HG02840 (cell line): ENCODE results near the gene DPYD.
A peak's percentile ranks its signal among the peaks of the same experiment; 100 is the strongest.

ENCODE experiments used
- ATAC-seq: cut with Tn5 transposase; IDR thresholded peaks from one replicate; pipeline ENCODE4 v1.9.1; 2021; ENCODE audit warnings: mild to moderate bottlenecking, moderate library complexity, moderate number of reproducible peaks; ENCODE audit not compliant: unreplicated experiment, low FRiP score

Gene DPYD

DNA sequence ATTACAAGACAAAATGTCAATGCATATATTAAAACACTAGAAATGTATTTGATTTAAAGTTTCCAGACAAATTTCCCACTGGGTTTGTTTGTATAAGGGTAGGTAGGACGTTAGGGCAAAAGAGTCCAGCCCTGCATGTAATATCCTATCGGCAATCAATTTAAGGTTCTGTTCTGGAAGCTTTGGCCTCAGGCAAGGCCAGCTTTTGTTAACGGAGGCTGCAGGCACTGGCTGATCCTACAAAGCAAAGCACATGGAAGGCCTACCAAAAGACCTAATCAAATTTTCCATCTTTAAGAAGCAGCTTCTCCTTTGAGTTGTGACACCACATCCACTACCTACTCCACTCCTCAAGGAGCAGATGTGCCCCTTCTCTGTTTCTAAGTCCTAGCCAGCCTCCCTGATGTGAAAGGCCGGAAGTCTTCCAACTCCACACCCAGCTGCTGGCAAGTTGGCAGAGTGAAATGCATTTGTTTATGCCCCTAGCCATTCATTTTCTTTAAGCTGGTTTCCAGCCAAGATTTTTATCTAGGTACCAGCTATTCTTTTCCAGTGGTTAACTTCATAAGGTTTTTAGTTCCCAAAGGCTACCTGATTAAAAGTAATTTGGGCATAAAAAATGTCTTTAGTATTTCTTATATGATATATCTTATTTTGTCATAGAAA lies 746.7 kb downstream of the DPYD start:
- no peak for ATAC-seq

DNA sequence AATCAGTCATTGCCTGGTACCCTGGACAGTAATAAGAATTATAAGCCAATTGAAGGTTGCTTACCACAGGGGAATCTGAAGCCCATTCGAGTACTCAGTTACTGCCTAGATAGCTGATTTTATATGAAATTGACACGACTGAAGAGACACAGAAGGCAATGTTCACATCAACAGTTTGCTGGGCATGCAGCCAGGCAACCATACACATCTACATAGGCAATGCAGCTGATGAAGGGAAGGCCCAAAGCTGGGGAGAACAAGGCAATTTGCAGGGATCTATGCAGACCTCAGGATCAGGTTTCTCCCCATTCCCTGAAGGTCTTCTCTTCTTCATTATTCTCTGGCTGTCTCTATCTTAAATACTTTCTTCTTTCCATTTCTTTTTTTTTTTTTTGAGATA lies 750.5 kb downstream of the DPYD start:
- no peak for ATAC-seq

DNA sequence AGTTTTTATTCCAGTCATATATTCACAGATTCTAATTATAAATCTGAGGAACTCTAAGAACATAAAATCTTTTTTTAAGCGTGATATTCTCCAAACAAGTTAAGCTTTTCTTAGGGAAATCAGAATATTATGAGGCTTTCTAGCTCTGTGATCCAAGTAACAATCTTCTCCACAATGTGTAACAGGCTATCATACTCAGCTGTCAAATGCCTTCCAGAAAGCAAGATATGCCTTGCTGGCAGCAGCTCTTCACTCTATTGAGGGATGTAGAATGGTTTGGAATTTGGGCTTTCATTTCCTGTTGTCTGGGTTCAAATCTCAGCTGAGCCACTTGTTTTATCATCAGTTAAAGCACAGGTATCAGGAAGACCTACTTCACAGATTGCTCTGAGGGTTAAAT lies 752.8 kb downstream of the DPYD start:
- no peak for ATAC-seq

DNA sequence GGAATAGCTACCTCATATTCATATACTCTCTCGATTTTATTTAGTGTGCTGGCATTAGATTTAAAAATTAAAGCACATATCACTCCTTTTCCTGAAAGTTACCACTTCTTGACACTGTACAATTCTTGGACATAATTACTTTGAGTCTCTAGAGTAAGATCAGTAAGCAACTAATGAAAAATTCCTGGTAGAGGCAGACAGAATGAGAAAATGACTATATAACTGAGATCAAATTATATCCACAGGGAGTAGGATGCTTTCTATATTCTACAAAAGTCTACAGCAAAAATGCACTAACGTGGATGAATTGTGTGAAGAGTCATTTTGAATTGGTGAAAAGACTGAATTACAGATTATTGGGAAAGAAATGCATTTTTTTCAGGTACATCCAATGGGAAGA lies 753.6 kb downstream of the DPYD start:
- no peak for ATAC-seq

DNA sequence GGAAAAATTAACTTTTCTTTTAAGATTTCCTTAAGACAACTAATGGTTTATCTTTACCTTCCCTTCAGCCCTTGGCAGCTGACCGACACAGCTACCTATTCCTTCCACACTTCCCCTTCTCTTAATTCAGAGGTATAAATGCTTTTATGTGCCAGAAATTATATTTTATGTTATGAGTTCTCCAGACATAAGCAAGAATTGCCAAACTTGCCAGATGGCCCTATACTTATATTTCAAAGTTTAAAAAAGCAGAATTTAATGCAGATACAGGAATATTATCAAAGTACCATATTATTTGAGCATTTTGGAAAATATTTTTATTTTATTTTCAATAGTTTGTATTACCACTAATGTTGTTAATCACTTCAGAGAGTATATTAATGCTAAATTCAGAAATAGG lies 754.2 kb downstream of the DPYD start:
- ATAC-seq = no peak

DNA sequence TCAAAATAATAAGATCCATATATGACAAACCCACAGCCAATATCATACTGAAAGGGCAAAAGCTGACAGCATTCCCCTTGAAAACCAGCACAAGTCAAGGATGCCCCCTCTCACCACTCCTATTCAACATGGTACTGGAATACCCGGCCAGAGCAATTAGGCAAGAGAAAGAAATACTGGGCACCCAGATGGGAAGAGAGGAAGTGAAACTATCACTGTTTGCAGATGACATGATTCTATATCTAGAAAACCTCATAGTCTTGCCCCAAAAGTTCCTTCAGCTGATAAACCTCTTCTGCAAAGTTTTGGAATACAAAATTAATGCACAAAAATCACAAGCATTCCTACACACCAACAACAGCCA lies 756.6 kb downstream of the DPYD start:
- no peak for ATAC-seq

DNA sequence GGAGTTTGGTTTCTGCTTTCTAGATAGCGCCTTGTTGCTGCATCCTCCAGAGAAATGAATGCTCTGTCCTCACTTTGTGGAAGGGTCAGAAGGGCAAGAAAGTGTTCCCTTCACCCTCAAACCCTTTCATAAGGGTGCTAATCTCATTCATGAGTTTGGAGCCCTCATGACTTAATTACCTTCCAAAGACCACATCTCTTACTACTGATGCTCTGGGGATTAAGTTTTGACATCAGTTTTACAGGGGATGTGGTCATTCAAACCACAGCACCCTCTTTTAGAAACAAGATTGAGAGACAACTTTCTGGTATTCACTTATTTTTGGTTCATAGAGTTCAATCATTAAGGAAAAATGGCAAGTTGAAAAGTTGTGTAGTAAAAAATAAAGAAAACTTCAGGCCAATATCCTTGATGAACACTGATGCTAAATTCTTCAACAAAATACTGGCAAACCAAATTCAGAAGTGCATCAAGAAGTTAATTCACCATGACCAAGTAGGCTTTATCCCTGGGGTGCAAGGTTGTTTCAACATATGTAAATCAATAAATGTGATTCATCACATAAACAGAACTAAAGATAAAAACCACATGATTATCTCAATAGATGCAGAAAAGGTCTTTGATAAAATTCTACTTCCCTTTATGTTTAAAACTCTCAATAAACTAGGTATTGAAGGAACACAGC lies 757.1 kb downstream of the DPYD start:
- no peak for ATAC-seq

DNA sequence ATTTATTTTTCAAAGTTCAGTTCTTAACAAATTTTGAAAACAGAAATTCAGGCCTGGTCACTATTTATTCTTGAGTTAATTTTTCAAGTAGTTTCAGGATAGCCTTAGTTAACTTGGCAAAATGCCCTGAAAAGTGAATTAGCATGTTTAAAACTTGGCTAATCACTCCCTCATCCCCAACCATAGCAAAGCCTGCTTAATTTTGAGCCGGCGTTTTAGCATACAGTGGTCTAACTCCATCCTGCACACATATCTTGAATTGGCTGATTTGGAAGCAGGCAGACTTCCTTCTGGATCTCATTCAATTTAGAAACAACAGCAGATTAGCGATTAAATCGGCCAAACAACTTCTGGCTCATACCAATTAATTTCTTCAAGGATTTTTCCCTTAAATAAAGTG lies 760.0 kb downstream of the DPYD start:
- ATAC-seq = no peak

DNA sequence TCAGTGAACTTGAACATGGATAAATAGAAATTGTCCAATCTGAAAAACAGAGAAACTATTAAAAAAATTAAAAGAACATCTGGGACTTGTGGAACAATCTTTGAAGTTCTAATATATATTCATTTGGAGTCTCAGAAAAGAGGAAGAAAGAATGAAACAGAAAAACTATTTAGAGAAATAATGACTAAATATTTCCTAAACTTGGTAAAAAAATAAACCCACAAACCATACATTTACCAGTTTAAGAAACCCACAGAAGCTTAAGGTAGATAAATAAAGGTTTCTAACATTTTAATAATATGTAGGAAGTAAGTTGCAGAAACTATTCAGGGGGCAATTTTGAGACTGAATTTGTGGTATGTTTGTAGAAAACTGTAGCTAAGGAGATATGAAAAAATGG lies 761.5 kb downstream of the DPYD start:
- ATAC-seq = no peak

DNA sequence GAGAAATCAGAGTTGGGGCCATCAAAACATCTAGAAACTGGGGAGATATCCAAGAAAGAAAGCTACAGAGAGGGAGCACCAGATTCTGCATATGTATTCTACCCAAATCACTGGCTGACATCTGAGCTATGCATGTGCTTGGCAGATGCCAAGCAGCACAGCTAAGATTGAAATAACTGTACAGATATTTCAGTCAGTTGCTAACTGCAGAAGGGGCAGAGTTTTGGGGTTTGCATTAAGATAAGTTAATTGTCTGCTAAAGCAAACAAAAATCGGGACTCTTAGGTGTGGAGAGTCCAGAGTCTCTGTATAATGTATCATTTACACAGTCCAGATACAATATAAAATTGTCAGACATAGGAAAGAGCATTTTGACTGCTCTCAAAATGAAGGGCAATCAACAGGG lies 762.1 kb downstream of the DPYD start:
- ATAC-seq = no peak

DNA sequence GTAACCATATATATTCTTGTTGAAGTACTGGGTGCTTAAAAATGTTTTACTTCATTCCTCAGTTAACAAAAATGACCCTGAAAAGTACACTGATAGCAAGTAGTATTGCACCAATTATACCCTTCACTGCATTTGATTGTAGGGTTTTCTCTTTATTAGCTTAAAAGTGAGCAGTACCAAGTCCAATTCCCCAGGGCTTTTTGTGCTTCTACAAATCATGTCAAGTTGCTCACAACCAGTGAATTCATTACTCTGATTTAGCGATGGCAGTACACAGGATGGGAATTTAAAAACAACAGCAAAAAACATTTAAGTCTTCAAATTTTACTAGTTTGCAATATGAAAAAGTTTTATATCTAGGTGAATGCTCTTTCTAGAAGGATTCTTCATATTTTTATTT lies 762.8 kb downstream of the DPYD start:
- ATAC-seq = no peak

DNA sequence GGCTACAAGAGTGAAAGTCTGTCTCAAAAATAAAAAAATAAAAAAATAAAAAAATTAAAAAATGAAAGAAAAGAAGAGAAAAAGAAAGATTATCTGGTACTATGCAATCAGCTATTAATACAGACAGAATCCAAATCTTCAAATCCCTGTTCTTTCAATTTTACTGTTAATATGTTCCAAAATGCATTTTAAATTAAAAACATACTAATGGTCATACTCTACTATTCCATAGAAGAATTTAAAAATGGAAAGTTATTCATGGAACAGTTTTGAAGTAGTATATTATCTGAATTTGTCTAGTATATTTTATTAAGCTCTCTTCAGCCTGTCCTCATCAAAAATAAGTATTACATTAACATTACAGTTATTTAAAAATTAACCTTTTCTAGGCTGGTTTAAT lies 769.2 kb downstream of the DPYD start:
- ATAC-seq = no peak

DNA sequence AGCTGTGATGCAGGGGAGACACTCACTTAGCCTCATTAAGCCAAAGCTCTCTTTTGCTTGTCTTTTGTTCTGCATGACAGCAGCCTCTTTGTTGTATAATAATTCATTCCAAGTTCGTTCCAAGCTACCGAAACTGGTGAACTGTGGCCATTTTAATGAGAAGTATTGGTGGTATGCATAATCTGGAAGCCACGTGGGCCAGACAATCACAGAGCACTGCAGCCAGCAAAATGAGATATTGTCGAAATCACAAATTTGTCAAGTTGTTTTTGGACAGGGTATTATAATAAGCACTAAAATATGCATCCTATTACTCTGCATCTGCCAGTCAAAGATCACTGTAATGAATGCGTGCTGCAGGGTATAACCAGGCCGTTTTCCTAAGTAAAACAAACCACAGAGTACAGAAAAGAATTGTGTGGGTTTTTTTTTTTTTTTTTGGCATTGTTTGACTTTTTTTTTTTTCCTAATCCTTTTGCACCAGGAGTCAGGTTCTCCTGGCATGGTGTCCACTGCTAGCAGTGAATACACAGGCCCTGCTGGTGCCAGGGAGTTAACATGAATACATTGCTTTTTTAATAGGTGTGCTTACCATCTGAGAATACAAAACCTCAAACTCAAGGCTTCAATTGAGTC lies 775.4 kb downstream of the DPYD start:
- no peak for ATAC-seq

DNA sequence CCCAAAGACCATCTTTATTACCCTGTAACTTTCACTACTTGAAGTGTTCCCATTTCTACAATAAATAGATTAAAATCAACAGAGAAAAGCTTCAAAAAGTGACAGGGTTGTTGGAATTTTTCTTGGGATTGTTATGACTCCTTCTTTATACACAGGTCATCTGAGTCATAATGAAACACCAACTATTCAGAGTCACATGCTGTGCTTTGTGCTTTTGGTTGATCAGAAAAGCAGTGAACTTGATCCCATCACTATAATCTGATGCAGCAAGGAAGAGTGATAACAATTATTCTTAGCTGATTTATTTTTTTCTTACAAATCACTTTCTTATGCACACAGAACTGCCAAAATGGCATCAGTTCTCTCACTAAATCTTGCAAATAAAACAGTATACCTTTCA lies 776.3 kb downstream of the DPYD start:
- no peak for ATAC-seq

DNA sequence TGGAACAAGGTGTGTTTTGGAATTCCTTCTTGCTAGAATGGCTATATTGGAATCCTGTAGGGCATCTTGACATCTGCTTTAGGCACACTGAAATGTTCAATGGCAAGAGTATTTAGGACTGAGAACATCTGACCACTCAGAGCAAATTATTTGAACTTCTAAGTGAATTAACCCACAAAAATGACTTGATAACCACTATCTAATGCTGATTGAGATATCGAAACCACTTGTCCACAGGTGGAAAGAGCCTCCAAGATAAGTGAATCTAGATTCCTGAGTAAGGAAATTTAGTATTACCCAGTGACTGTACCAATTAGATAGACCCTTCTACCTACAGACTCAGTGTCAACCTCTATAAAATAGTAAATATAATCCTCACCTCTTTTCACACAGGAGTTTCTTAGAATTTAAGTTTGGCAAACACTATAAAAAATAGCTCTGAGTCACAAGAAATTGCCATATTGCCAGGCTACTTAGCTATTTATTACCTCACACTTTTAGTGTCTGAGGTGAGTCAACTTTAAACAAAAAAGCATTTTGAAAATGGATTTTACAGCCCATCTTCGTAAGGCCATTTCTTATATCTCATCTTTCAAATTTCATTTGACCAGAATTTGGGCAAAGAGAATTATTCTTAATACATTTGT lies 777.5 kb downstream of the DPYD start:
- ATAC-seq = no peak

DNA sequence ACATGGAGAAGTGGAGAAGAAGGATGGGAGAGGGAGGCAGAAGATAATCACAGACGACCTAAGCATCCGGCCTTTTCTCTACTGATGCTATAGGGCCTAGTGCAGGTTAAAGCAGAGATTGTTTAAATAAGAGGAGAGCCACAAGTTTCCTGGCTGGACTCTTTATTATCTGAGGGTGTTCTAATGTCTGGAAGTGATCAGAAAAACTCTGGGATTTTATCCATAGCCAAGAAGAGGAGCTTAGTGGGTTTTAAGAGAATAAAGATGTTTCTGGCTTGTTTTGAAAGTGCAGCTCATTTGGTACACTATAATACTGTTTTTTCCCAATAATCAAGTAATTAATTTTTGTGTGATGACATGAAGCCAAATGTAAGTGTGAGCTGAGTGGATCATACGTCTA lies 780.2 kb downstream of the DPYD start:
- ATAC-seq = no peak

DNA sequence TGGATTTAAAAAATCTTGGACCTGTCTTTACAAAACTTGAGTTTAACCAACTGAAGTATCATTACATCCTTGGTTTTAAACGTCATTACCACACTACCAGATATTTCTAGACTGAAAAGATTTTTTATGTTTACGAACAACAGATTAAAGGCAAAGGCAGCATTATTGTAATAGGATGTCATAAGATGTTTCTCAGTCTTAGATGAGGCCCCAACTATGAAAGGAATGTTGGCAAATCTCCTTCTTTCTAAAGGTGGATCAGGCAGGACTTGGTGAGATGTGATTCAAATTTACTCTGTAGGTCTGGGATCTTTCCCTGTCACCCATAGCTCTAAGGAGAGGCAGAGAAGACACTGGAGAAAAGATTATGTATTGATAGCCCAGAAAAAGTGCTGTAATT lies 781.3 kb downstream of the DPYD start:
- ATAC-seq = no peak

DNA sequence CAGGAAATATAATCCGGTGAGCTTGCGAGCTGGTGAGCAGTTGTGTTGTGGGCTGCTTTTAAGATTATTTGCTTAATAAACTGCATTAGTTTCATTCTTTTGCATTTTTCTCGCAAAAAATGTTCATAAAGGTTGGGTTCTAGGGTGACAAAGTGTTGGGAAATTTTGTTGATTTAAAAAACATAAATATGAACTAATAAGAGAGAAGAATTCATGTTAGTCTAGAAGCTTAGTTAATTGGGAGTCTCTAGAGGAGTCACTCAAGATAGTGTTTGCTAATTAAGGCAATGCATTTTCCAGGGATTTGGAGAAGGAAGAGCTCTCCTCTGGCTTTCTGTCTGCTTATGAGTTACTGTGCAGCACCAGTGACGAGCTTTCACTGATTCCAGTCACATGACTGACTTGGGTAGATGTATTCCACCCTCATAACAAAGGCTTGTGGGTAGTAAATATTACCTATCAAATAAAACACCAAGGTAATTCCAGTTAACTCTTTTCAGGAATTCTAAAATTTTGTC lies 782.3 kb downstream of the DPYD start:
- no peak for ATAC-seq

DNA sequence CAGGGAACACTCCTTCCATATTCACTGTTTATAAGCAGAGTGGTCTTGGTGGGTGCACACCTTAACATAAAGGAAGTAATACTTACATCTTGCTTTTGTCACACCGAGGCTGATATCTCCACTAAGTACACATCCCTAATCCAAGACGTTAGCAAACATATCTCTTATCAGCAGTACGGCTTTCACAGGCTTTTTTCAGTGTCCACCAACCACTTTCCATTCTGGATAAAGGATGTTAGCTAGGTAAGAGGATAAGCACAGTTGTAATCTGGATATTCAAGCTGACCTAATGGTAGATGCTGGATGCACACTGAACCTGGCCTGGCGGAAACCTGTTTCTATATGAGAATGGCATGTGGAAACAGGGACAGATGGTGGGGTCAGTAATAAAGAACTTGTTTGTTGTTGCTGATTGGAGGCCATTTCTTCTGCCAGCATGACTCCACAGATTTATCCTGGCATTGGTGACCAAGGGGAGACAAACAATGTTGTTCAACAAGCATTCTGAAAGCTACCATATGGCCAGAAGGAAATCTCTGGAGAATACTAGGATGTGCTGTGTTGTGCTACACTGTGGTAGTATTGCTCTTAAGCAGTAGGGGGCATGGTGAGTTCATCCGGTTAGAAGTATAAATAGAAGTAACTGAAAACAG lies 782.8 kb downstream of the DPYD start:
- ATAC-seq = peak; percentile 93

DNA sequence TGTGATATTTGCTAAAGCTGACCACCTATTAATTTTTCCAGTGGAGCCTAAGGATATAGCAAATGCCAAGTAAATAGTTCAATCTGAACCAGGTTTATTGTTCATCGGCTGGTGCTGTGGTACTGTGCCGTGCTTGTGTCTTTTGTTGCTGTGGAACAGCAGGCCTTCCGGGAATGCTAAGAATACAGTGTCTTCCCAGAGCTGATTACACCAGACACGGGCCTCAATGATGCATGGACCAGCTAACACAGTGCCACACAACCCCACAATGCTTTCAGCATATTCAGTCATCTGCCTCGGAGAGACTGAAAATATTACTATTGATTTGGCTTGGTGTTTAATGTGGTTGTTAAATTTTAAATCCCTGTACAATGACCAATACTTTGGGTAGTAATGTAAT lies 783.8 kb downstream of the DPYD start:
- no peak for ATAC-seq

DNA sequence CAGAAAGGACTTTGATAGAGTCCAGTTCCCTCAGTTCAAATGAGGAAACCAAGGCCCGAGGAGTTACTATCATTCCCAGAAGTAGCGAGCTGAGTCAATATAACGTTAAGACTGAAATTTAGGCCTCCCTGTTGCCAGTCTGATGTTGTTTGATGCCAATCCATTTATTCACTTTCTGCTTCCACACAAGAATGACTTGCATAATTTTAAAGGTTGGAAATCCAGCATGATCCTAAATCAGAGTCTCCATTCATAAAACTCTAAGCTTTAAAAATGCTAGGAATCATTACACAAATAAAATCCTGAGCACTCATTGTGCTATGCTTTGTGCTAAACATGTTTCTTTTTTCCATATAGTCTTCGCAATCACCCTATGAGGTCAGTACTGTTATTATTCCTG lies 784.9 kb downstream of the DPYD start:
- ATAC-seq = no peak
